GM20000 (cell line): ENCODE results near the gene KRT5.

Experiments
- DNase-seq: peaks from one replicate; pipeline ENCODE4 v3.0.0; 2012; ENCODE audit warnings: low spot score
- CTCF ChIP-seq: IDR thresholded peaks from 2 replicates; pipeline ENCODE4 v1.5.1; 2012; ENCODE audit warnings: mild to moderate bottlenecking, control low read depth; ENCODE audit errors: extremely low read depth, missing control alignments

The KRT5 gene

GRCh38 chr12:52542785-52543318 lies 22.7 kb upstream of the KRT5 start:
- no peak for DNase-seq
- TF ChIP-seq CTCF, result no peak

GRCh38 chr12:52542157-52542556 lies 22.0 kb upstream of the KRT5 start:
- no peak for DNase-seq
- no peak for TF ChIP-seq CTCF

GRCh38 chr12:52541709-52542108 lies 21.5 kb upstream of the KRT5 start:
- no peak for TF ChIP-seq CTCF
- no peak for DNase-seq

GRCh38 chr12:52540531-52540930 lies 20.3 kb upstream of the KRT5 start:
- TF ChIP-seq CTCF, result no peak
- DNase-seq, result no peak

GRCh38 chr12:52539821-52540173 lies 19.6 kb upstream of the KRT5 start:
- no peak for TF ChIP-seq CTCF
- no peak for DNase-seq

GRCh38 chr12:52539083-52539820 lies 19.1 kb upstream of the KRT5 start:
- no peak for TF ChIP-seq CTCF
- no peak for DNase-seq

GRCh38 chr12:52537101-52537500 lies 16.9 kb upstream of the KRT5 start:
- TF ChIP-seq CTCF, result no peak
- DNase-seq, result no peak
